Activated gamma-delta T cell treated with anti-CD3 and anti-CD28 coated beads, Interleukin-2, amount 50 U/mL, for 16 hours (primary cell): ENCODE measurements around the gene NKX2-4.

Experiments used
- DNase-seq: peaks from one replicate; pipeline ENCODE4 v3.0.0-alpha.2; 2020; ENCODE audit warnings: low read depth

The NKX2-4 gene

DNA sequence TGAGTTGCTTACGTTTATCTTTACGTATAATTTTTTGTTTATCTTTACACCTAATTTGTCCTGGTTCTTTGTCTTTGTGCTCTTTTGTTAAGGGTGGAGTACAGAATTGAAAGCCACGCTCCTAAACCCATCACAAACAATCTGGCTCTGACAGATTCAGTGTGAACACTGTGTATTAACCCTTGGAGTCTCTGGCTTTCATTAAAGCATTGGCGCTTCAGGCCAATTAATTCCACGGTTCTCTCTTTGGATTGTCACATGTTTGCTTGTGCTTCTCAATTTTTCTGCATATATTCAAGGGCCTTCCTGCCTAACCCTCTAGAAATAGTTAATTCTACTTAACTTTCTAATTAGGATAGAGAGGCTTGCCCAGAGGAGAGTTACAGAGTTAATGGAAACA, 38.6 kb downstream of the NKX2-4 start:
- DNase-seq: no peak

DNA sequence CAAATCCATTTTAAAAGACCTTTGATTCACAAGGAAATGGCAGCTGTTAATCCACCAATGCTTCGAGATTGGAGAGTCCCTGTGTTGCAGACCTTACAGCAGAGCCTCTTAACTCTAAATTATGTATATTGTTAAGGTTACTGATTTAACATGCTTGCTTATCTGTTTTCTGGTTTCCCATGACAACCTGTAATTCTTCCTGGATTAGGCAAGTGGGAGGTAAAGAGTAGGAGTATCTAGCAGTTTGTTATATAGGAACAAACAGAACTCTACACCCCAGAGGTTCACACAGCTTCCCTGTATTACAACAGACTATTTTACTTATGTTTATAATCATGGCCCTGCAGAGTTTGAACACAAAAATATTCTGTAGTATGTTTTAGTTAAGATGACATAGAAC, 39.5 kb downstream of the NKX2-4 start:
- DNase-seq: no peak

DNA sequence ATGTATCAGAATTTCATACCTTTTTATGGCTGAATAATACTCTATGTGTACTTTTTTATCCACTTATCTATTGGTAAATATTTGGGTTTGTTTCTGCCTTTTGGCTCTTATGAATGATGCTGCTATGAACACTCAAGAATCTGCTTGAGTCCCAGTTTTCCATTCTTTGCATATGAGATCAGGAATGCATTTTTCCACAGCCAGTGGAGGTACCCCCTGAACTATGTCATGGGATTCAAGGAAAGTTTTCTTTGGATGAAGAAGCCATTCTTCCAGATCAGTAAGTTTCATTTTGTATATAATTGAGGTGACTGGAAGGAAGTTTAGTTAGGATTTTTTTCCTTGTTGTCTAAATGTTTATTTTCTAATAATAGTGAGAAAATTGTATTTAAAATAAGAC, 40.9 kb downstream of the NKX2-4 start:
- no peak for DNase-seq

DNA sequence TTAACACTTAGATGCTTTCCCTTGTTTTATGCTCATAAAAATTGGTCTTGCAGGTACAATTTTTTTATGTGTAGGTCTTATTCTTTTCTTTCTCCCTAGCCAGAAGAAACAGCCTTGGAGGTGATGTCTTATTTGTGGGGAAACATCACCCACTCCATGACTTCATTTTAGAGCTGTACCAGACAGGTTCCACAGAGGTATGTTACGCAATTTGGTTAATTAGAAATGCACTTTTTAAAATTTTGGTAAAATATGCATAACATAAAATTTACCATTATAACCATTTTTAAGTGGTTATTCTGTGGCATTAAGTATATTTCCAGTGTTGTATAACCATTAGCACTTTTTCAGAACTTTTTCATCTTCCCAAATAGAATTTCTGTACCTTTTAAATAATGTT, 41.3 kb downstream of the NKX2-4 start:
- DNase-seq: no peak

DNA sequence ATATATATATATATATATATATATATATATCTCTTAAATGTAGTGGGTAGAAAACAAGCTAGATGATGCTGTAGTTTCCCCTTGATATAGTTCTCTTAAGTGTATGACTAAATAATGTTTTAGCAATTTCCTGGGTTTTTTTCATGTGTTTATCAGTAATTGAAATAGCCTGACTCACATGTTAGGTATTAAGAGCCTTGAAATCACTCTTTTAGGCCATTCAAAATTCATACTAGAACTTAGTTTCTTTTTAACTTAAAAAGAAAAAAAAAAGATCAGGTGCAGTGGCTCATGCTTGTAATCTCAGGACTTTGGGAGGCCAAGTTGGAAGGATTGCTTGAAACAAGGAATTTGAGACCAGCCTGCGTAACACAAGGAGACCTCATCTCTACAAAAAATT, 44.1 kb downstream of the NKX2-4 start:
- DNase-seq: no peak

DNA sequence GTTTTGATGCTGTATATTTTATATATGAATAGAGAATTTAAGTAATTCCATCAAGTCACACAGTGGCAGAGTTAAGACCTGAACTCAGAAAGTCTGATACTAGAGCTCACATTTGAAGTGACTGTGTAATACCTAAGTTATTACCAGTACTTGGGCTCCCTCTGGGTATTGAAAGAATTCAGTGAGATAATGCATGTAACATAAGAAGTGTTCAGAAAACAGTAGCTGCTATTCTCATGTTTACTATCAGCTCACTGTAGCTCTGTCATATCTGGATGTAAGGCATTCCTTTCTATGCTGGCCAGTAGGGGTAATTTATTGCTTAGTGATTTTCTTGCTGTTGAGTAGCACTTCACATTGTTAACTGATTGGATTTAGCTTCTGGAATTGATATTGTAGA, 44.6 kb downstream of the NKX2-4 start:
- DNase-seq: no peak
